Skeletal muscle tissue (tissue), 4 donors: ENCODE results near the gene KLHL42. TPM values are rescaled to one million over a fixed set of nuclear protein-coding genes. Genes with fewer than 3 reads are reported as not detected.

Source experiments
- H3K27ac ChIP-seq: one replicate; pipeline ENCODE4 v1.7.0; 2013; ENCODE audit warnings: mild to moderate bottlenecking, low read depth, low read length, inconsistent platforms
- H3K27me3 ChIP-seq, 3 donors: one replicate each; pipeline ENCODE4 v1.7.0; 2013; ENCODE audit warnings: low read length in 3 of 3; ENCODE audit not compliant: control insufficient read depth in 3 of 3, insufficient read depth in 3 of 3
- H3K36me3 ChIP-seq, 3 donors: one replicate each; pipeline ENCODE4 v1.7.0; 2013; ENCODE audit warnings: low read length in 3 of 3; ENCODE audit not compliant: control insufficient read depth in 3 of 3, insufficient read depth in 3 of 3
- H3K4me1 ChIP-seq, 3 donors: one replicate each; pipeline ENCODE4 v1.7.0; 2013; ENCODE audit warnings: low read length in 3 of 3, mild to moderate bottlenecking in 3 of 3; ENCODE audit not compliant: control insufficient read depth in 3 of 3, insufficient read depth in 3 of 3
- H3K4me3 ChIP-seq, 3 donors: one replicate each; pipeline ENCODE4 v1.7.0; 2013; ENCODE audit warnings: low read length in 3 of 3
- H3K9ac ChIP-seq, 3 donors: one replicate each; pipeline ENCODE4 v1.7.0; 2013; ENCODE audit warnings: low read length in 3 of 3, mild to moderate bottlenecking in 3 of 3, moderate library complexity in 2 of 3, low read depth in 1 of 3
- H3K9me3 ChIP-seq, 3 donors: one replicate each; pipeline ENCODE4 v1.7.0; 2013; ENCODE audit warnings: low read length in 3 of 3; ENCODE audit not compliant: control insufficient read depth in 3 of 3
- total RNA-seq: library from RNA; depleted of rRNA; stranded (reverse); fragments of >200 nt; gene quantifications from one replicate; pipeline ENCODE4 v1.2.3, GENCODE V29; 2014
- donor health status: Osteomylitis.

The KLHL42 gene
- total RNA-seq, 1 donor from 2014 or later, result 13.6 TPM

- peaks cover 14 to 17% (median 15%) of the 10 kb centered on the region in 3 donors for H3K36me3 ChIP-seq
- no peaks in the 10 kb centered on the region for H3K4me1 ChIP-seq
- no peak overlapping the region for H3K27ac ChIP-seq
- H3K9me3 ChIP-seq, result no peaks in the 10 kb centered on the region
- no peaks in the 10 kb centered on the region for H3K27me3 ChIP-seq
- no peak overlapping the region for H3K4me3 ChIP-seq
- H3K9ac ChIP-seq, result no peak overlapping the region
These were observed 25.2 kb upstream of the KLHL42 start for GRCh38 chr12:27754795-27755194.

GRCh38 chr12:27756670-27757195 lies 23.3 kb upstream of the KLHL42 start:
- Histone ChIP-seq H3K9me3 (no peaks in the 10 kb centered on the region), H3K4me1 (no peaks in the 10 kb centered on the region), H3K4me3 (no peak overlapping the region), H3K9ac (no peak overlapping the region), H3K27ac (no peak overlapping the region), H3K27me3 (no peaks in the 10 kb centered on the region), H3K36me3 (peaks cover 10 to 17% (median 13%) of the 10 kb centered on the region in 3 donors)

- Histone ChIP-seq H3K9ac (no peak overlapping the region), H3K27me3 (no peaks in the 10 kb centered on the region), H3K9me3 (no peaks in the 10 kb centered on the region), H3K36me3 (no peaks in the 10 kb centered on the region), H3K4me3 (no peak overlapping the region), H3K4me1 (no peaks in the 10 kb centered on the region), H3K27ac (no peak overlapping the region)
These were observed 17.3 kb upstream of the KLHL42 start for GRCh38 chr12:27762757-27763156.

GRCh38 chr12:27766587-27766986 lies 13.4 kb upstream of the KLHL42 start:
- no peaks in the 10 kb centered on the region for H3K36me3 ChIP-seq
- H3K27me3 ChIP-seq, result no peaks in the 10 kb centered on the region
- H3K9me3 ChIP-seq, result no peaks in the 10 kb centered on the region
- no peak overlapping the region for H3K4me3 ChIP-seq
- no peaks in the 10 kb centered on the region for H3K4me1 ChIP-seq
- H3K27ac ChIP-seq, result no peak overlapping the region
- no peak overlapping the region for H3K9ac ChIP-seq

GRCh38 chr12:27769142-27769673 lies 10.8 kb upstream of the KLHL42 start:
- Histone ChIP-seq H3K9me3 (no peaks in the 10 kb centered on the region), H3K27me3 (no peaks in the 10 kb centered on the region), H3K27ac (no peak overlapping the region), H3K4me1 (no peaks in the 10 kb centered on the region), H3K9ac (no peak overlapping the region), H3K36me3 (no peaks in the 10 kb centered on the region), H3K4me3 (no peak overlapping the region)

GRCh38 chr12:27771481-27772327 lies 8.3 kb upstream of the KLHL42 start:
- no peak overlapping the region for H3K9ac ChIP-seq

GRCh38 chr12:27772328-27773049 lies 7.5 kb upstream of the KLHL42 start:
- Histone ChIP-seq H3K4me1 (no peaks in the 10 kb centered on the region), H3K36me3 (no peaks in the 10 kb centered on the region), H3K9me3 (no peaks in the 10 kb centered on the region), H3K27me3 (no peaks in the 10 kb centered on the region), H3K4me3 (no peak overlapping the region), H3K27ac (no peak overlapping the region), H3K9ac (no peak overlapping the region)

More at GRCh38 chr12:27771481-27772327, 8.3 kb upstream of the KLHL42 start:
- no peak overlapping the region for H3K27ac ChIP-seq
- H3K36me3 ChIP-seq, result no peaks in the 10 kb centered on the region
- no peaks in the 10 kb centered on the region for H3K4me1 ChIP-seq
- H3K27me3 ChIP-seq, result no peaks in the 10 kb centered on the region
- H3K9me3 ChIP-seq, result no peaks in the 10 kb centered on the region
- no peak overlapping the region for H3K4me3 ChIP-seq

GRCh38 chr12:27777141-27777540 lies 2.9 kb upstream of the KLHL42 start:
- no peak overlapping the region for H3K27ac ChIP-seq
- H3K9me3 ChIP-seq, result no peaks in the 10 kb centered on the region
- H3K27me3 ChIP-seq, result no peaks in the 10 kb centered on the region
- H3K4me1 ChIP-seq, result peaks cover 12 to 19% (median 19%) of the 10 kb centered on the region in 3 donors
- H3K4me3 ChIP-seq, result no peak overlapping the region
- no peak overlapping the region for H3K9ac ChIP-seq
- peaks cover 0 to 3% (median 0%) of the 10 kb centered on the region in 3 donors for H3K36me3 ChIP-seq

GRCh38 chr12:27778206-27778605 lies 1.8 kb upstream of the KLHL42 start:
- peaks cover 12 to 19% (median 19%) of the 10 kb centered on the region in 3 donors for H3K4me1 ChIP-seq
- no peak overlapping the region for H3K9ac ChIP-seq
- no peak overlapping the region for H3K27ac ChIP-seq
- no peak overlapping the region for H3K4me3 ChIP-seq
- no peaks in the 10 kb centered on the region for H3K9me3 ChIP-seq
- H3K36me3 ChIP-seq, result peaks cover 0 to 3% (median 0%) of the 10 kb centered on the region in 3 donors
- H3K27me3 ChIP-seq, result no peaks in the 10 kb centered on the region
